ENCODE data around the gene HELZ. TPM values are rescaled to one million over a fixed set of nuclear protein-coding genes. Genes with fewer than 3 reads are reported as not detected.
"Not testable (repeated sequence)": the region's sequence is repeated elsewhere in the genome, so short reads cannot be mapped to it uniquely, and the experiment has no call there.

The HELZ gene
- polyA plus RNA-seq, 1 experiment = 8.4 TPM

DNA sequence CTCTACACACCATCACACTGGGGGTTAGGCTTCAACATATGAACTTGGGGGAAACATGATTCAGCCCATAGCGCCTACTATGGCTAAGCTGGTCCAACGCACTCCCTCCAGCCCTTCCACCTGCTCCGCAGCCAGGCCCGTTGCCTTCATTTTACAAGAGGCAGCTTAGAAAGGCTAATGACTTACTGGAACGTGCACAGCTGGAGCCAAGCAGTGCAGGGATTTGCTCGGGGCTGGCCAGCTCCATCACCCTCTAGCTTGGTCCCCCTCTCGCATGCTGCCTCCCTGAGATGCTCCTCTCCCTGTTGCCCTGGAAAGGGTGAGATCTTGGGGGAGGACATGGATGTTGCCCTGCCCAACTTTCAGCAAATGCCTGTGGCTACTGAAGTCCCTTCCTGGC is 203.5 kb downstream of the HELZ start:
- DNase-seq (ENCODE audit: low read depth) = no peak
- Histone ChIP-seq H3K36me3 (ENCODE audit: control insufficient read depth, insufficient read depth, low read length) (no peaks in the 10 kb centered on the region), H3K27me3 (ENCODE audit: control insufficient read depth, insufficient read depth, low read length) (peaks cover 12% of the 10 kb centered on the region), H3K4me3 (ENCODE audit: low read depth, low read length) (no peak overlapping the region)
- TF ChIP-seq, protein P1, sequence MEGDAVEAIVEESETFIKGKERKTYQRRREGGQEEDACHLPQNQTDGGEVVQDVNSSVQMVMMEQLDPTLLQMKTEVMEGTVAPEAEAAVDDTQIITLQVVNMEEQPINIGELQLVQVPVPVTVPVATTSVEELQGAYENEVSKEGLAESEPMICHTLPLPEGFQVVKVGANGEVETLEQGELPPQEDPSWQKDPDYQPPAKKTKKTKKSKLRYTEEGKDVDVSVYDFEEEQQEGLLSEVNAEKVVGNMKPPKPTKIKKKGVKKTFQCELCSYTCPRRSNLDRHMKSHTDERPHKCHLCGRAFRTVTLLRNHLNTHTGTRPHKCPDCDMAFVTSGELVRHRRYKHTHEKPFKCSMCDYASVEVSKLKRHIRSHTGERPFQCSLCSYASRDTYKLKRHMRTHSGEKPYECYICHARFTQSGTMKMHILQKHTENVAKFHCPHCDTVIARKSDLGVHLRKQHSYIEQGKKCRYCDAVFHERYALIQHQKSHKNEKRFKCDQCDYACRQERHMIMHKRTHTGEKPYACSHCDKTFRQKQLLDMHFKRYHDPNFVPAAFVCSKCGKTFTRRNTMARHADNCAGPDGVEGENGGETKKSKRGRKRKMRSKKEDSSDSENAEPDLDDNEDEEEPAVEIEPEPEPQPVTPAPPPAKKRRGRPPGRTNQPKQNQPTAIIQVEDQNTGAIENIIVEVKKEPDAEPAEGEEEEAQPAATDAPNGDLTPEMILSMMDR (IDR thresholded peaks at IDR 0.05; ENCODE audit: insufficient read depth, low read depth, low read length) = no peak
- CTCF ChIA-PET = no interaction called here
- POLR2A ChIA-PET = no interaction called here

DNA sequence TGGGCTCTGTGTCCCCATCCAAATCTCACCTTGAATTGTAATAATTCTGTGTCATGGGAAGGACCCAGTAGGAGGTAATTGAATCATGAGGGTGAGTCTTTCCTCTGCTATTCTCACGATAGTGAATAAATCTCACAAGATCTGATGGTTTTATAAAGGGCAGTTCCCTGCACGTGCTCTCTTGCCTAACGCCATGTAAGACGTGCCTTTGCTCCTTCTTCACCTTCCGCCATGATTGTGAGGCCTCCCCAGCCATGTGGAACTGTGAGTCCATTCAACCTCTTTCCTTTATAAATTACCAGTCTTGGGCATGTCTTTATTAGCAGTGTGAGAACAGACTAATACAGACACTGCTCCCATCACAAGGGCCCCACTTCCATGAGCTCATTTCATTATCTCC is 203.9 kb downstream of the HELZ start:
- peaks cover 12% of the 10 kb centered on the region for H3K27me3 ChIP-seq (ENCODE audit: control insufficient read depth, insufficient read depth, low read length)
- H3K36me3 ChIP-seq (ENCODE audit: control insufficient read depth, insufficient read depth, low read length); POLR2A ChIA-PET; DNase-seq (ENCODE audit: low read depth); H3K4me3 ChIP-seq (ENCODE audit: low read depth, low read length); CTCF ChIA-PET: not testable (repeated sequence)

DNA sequence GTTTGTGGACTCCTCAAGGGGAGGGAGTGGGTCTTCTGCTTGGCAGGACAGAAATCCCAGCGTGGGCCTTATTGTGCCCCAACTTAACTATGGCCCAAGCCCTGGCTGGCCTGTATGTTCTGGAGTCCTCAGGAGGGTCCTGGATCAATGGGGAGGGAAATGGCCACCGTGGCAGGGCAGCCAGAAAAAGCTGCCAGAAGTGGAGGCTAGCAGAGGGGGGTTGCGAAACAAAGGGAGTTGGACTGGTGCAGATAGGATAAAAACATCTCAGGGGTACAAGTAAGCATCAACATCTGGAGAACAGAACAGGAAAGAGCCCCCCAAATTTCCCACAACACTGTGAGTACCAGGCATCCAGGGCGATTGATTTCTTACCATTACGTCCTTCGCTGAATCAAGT is 204.3 kb downstream of the HELZ start:
- CTCF ChIA-PET = no interaction called here
- POLR2A ChIA-PET = no interaction called here
- TF ChIP-seq, protein P1 (IDR thresholded peaks at IDR 0.05; ENCODE audit: insufficient read depth, low read depth, low read length) = no peak
- no peak for DNase-seq (ENCODE audit: low read depth)
- no peaks in the 10 kb centered on the region for H3K36me3 ChIP-seq (ENCODE audit: control insufficient read depth, insufficient read depth, low read length)
- no peak overlapping the region for H3K4me3 ChIP-seq (ENCODE audit: low read depth, low read length)
- peaks cover 12% of the 10 kb centered on the region for H3K27me3 ChIP-seq (ENCODE audit: control insufficient read depth, insufficient read depth, low read length)

DNA sequence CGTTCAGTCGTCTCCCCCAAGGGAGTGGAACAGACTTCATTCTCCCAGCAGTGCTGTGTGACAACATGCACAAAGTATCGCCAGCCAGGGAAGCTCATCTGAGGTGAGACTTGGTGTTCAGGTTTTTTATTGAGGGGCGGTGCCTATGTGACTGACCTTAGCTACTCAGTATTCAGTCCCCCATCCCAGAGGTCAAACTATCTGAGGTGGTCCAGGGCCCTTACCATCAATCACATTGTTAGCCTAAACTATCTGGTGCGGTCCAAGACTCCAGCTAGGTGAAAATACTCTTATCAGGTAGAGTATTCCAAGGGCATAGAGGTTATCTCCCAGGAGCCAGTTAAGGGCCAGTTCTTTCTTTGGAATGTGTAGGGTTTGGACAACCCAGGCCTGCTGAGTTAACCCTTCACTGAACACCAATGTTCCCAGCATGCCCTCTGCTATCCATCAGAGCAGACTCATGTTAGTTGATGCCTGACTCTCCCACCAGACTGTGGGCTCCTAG is 206.1 kb downstream of the HELZ start:
- Histone ChIP-seq H3K4me3 (ENCODE audit: low read depth, low read length) (no peak overlapping the region), H3K27me3 (ENCODE audit: control insufficient read depth, insufficient read depth, low read length) (peaks cover 9% of the 10 kb centered on the region; the same call in 1 of the 2 replicates), H3K36me3 (ENCODE audit: control insufficient read depth, insufficient read depth, low read length) (no peaks in the 10 kb centered on the region)
- POLR2A ChIA-PET = no interaction called here
- CTCF ChIA-PET = interaction anchor here (1.5 kb wide), 1 partner anchor 26 kb away, joined by 3 read pairs; no protein-coding TSS in a partner anchor
- no peak for DNase-seq (ENCODE audit: low read depth)
- TF ChIP-seq, protein P1 (IDR thresholded peaks at IDR 0.05; ENCODE audit: insufficient read depth, low read depth, low read length) = no peak

DNA sequence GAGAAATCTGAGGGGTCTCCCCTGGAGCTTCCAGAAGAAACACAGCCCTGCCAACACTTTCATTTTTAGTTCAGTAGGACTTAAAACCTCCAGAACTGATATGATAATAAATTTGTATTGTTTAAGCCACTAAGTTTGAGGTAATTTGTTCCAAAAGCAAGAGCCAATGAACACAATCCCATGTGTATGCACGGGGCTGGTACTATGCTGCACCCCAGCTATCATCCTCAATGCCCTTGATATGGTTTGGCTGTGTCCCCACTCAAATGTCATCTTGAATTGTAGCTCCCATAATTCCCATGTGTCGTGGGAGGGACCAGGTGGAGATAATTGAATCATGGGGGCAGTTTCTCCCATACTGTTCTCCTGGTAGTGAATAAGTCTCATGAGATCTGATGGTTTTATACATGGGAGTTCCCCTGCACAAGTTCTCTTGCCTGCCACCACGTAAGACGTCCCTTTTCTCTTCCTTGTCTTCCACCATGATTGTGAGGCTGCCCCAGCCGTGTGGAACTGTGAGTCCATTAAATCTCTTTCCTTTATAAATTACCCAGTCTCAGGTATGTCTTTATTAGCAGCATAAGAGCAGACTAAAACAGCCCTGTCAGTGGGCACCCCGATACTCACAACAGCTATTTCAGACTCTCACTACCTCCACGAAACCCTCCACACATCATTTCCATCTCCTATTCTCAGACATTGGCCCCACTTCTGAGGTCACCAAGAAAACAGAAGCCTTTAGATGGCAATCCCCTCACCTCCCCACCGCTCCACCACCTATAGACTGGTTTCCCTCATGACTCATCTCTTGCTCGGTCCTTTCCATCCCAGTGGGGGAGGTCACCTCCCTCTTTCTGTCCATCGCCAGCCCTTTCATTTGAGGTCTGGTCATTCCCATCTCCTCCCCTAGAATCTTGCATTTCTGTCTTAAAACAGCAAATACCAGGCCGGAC is 209.6 kb downstream of the HELZ start:
- DNase-seq (ENCODE audit: low read depth) = no peak
- ChIA-PET POLR2A (no interaction called here), CTCF (no interaction called here)
- H3K36me3 ChIP-seq (ENCODE audit: control insufficient read depth, insufficient read depth, low read length) = no peaks in the 10 kb centered on the region
- H3K27me3 ChIP-seq (ENCODE audit: control insufficient read depth, insufficient read depth, low read length) = peaks cover 4% of the 10 kb centered on the region; the same call in 1 of the 2 replicates
- no peak overlapping the region for H3K4me3 ChIP-seq (ENCODE audit: low read depth, low read length)
- TF ChIP-seq, protein P1 (IDR thresholded peaks at IDR 0.05; ENCODE audit: insufficient read depth, low read depth, low read length) = no peak
